Gastroesophageal sphincter (tissue), 4 donors: ENCODE measurements around the gene MT1G. TPM values are rescaled to one million over a fixed set of nuclear protein-coding genes. Genes with fewer than 3 reads are reported as not detected.

Source experiments
- ATAC-seq: fragments of 150-250 bp; one replicate; pipeline ENCODE4 v1.9.1; 2016; ENCODE audit warnings: mild to moderate bottlenecking, moderate library complexity
- H3K27ac ChIP-seq, 4 donors: fragments of 200-600 bp; sonication (generic) in 3 of 4; 1 replicate in 3 of 4; 2 replicates in 1 of 4; pipeline ENCODE4 v1.5.1; 2016 to 2019
- H3K27me3 ChIP-seq: fragments of 200-600 bp; sonication (generic); one replicate; pipeline ENCODE4 v1.5.1; 2019
- H3K36me3 ChIP-seq, 2 donors: fragments of 200-600 bp; sonication (generic); one replicate each; pipeline ENCODE4 v1.5.1; 2019; ENCODE audit warnings: control low read depth in 1 of 2
- H3K4me1 ChIP-seq, 3 donors: fragments of 200-600 bp; sonication (generic); 1 replicate in 2 of 3; 2 replicates in 1 of 3; pipeline ENCODE4 v1.5.1; 2016 to 2019; ENCODE audit warnings: control low read depth in 2 of 3
- H3K4me3 ChIP-seq, 2 donors: fragments of 200-600 bp; sonication (generic); one replicate each; pipeline ENCODE4 v1.5.1; 2019; ENCODE audit warnings: mild to moderate bottlenecking in 1 of 2, moderate library complexity in 1 of 2
- H3K9me3 ChIP-seq, 3 donors: fragments of 200-600 bp; sonication (generic); one replicate each; pipeline ENCODE4 v1.5.1; 2017 to 2019; ENCODE audit warnings: control low read depth in 2 of 3
- CTCF ChIP-seq, 4 experiments: fragments of 200-600 bp in 2 of 4; fragments of 450-650 bp in 2 of 4; sonication (generic) in 1 of 4; IDR thresholded peaks; one replicate each; pipeline ENCODE4 v1.5.1; 2017 to 2019; ENCODE audit warnings: antibody characterized with exemption in 4 of 4, mild to moderate bottlenecking in 2 of 4, moderate library complexity in 2 of 4
- EP300 ChIP-seq: sonication (generic); formaldehyde crosslinking; IDR thresholded peaks from one replicate; pipeline ENCODE4 v1.6.1; 2017; ENCODE audit warnings: antibody characterized with exemption, mild to moderate bottlenecking
- POLR2A ChIP-seq, 2 donors: fragments of 450-650 bp; IDR thresholded peaks; one replicate each; pipeline ENCODE4 v1.6.1; 2017; ENCODE audit warnings: antibody characterized with exemption in 2 of 2, mild to moderate bottlenecking in 2 of 2, moderate library complexity in 1 of 2
- POLR2AphosphoS5 ChIP-seq: sonication (generic); formaldehyde crosslinking; IDR thresholded peaks from one replicate; pipeline ENCODE4 v1.6.1; 2017; ENCODE audit warnings: antibody characterized with exemption
- WGBS, 2 donors: methylation state at CpG; one replicate each; pipeline ENCODE4 v1.1.5; 2018; ENCODE audit warnings: low coverage in 1 of 2; 5-methylcytosine and 5-hydroxymethylcytosine counted together
- total RNA-seq, 4 donors: library from RNA; depleted of rRNA; stranded (reverse); fragments of >200 nt; gene quantifications; one replicate each; pipeline ENCODE4 v1.1.0, GENCODE V29; 2016

Gene MT1G
- total RNA-seq, 4 donors from 2014 or later: 16.0 to 40.0 (median 21.6) TPM; not detected in 1

DNA sequence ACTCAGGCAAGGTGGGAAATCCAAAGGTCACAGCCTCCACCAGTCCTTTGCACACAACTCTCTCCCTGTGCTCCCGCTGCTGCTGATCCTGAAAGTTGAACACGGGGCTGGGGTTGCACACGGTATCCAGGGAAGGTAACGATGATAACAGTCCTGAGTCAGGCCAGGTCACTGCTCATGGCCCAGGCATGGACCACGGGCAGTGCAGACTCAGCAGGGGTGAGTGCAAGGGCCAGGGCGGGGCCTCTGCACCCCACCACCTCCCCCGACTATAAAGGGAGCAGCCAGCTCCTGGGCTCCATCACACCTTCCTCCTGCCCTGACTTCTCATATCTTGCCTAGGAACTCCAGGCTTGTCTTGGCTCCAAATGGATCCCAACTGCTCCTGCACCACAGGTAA, 16.3 kb downstream of the MT1G start, which contains the start of gene MT1B:
MT1B (plus strand) TSS at position 301 of the 400 bp plus-strand sequence; CDS start at position 369, 68 bp downstream.
- no peaks in the 10 kb centered on the region for H3K4me1 ChIP-seq
- H3K4me3 ChIP-seq: no peak within 1 kb of the TSS
- ATAC-seq: no peak
- no peak within 1 kb of the TSS for H3K27ac ChIP-seq
- TF ChIP-seq CTCF (IDR thresholded peaks at IDR 0.05): no peak
- no peak for TF ChIP-seq EP300
- no peak for TF ChIP-seq POLR2AphosphoS5
- no peak for TF ChIP-seq POLR2A (IDR thresholded peaks at IDR 0.05)
- H3K36me3 ChIP-seq: no peaks in the 10 kb centered on the region
- H3K27me3 ChIP-seq: peaks cover 37% of the 10 kb centered on the region
- WGBS, 2 donors: no CpG with 5 or more reads among the region's 7 CpGs
- H3K9me3 ChIP-seq: no peaks in the 10 kb centered on the region

DNA sequence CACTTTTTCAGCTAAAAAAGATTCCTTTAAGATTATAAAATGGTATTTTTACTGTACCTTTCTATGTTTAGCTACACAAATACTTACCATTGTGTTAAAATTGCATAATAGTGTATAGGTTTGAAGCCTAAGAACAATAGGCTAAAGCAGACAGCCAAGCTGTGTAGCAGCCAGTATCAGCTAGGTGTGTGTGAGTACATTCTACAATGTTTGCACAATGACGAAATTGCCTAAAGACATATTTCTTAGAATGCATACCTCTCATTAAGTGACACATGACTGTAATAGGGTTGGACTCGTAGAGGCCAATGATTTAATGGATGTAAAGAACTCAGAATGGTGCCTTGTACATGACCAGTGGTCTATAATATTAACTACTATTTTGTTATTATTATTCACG, 18.0 kb downstream of the MT1G start:
- WGBS, 2 donors: 84 to 92% methylated on average over 3 of the region's 3 CpGs
- Histone ChIP-seq H3K36me3 (no peaks in the 10 kb centered on the region), H3K27ac (no peak overlapping the region), H3K4me1 (no peaks in the 10 kb centered on the region), H3K9me3 (no peaks in the 10 kb centered on the region), H3K4me3 (no peak overlapping the region), H3K27me3 (peaks cover 54% of the 10 kb centered on the region)
- TF ChIP-seq EP300 (no peak), POLR2A (IDR thresholded peaks at IDR 0.05) (no peak), CTCF (IDR thresholded peaks at IDR 0.05) (no peak), POLR2AphosphoS5 (no peak)
- no peak for ATAC-seq

GRCh38 chr16:56649271-56649670, 18.6 kb downstream of the MT1G start:
- no peaks in the 10 kb centered on the region for H3K9me3 ChIP-seq
- H3K4me1 ChIP-seq: no peaks in the 10 kb centered on the region
- no peaks in the 10 kb centered on the region for H3K36me3 ChIP-seq
- ATAC-seq: no peak
- no peak overlapping the region for H3K4me3 ChIP-seq
- H3K27me3 ChIP-seq: peaks cover 60% of the 10 kb centered on the region
- no peak overlapping the region for H3K27ac ChIP-seq
- no peak for TF ChIP-seq POLR2A (IDR thresholded peaks at IDR 0.05)
- no peak for TF ChIP-seq EP300
- no peak for TF ChIP-seq CTCF (IDR thresholded peaks at IDR 0.05)
- TF ChIP-seq POLR2AphosphoS5: no peak
- no CpG with 5 or more reads among the region's 2 CpGs for WGBS, 2 donors

DNA sequence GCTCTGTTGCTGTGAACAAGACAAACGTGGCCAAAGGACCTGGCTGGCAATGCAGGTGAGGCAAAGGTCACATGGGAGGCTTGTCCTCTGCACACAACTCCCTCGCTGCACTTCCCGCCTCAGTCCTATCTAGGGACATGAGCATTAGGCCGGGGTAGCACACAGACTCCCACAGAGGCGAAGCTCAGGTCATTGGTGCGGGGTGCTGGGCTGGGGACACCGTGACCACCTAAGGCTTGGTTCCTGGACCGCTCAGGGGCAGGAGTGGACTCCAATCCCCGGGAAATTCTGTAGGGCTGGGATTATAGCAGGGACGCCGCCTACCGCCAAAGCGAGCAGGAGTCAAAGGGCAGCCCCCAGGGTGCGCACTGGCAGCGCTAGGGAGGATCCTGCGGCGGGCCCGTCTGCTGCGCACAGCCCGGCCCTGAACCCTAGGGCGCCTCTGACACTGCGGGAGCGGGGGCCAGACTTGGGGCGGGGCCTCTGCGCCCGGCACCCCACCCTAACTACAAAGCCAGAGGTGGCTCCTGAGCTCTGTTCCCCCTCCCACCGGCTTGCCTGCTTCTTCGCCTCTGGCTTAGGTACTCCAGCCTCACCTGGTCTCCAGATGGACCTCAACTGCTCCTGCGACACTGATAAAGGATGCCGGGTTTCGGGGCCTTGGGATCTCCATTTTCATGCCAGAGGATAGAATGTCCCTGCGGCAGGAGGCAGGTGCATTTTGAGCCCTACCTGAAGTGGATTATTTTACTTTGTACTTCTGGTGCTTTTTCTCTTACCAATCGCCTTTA, 20.0 kb downstream of the MT1G start:
- Histone ChIP-seq H3K27me3 (peaks cover 74% of the 10 kb centered on the region), H3K27ac (no peak overlapping the region), H3K4me3 (no peak overlapping the region), H3K9me3 (no peaks in the 10 kb centered on the region), H3K36me3 (no peaks in the 10 kb centered on the region), H3K4me1 (peaks cover 0 to 14% (median 10%) of the 10 kb centered on the region in 3 donors)
- no peak for ATAC-seq
- TF ChIP-seq CTCF (IDR thresholded peaks at IDR 0.05) (no peak), EP300 (no peak), POLR2A (IDR thresholded peaks at IDR 0.05) (no peak), POLR2AphosphoS5 (no peak)
- WGBS, 2 donors: 39 to 72% methylated on average over 2 to 4 of the region's 33 CpGs

DNA sequence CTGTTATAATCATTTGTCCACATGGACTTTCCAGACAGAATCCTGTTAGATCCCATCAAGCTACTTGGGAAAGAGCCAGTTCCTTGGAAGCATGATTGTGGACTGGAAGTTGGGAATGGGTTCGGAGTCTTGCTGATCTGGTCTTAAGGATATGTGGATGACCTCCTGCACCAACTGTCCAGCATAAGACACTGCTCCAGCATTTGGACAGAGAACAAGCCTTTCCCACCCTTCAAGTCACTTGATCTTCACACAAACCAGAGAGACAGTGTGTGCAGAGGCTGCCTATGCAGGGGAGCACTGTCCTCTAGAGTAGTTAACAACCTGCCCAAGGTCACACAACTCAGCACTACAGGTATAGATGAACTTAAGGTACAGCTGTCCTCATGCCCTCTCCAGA, 22.0 kb downstream of the MT1G start:
- Histone ChIP-seq H3K27me3 (peaks cover 86% of the 10 kb centered on the region), H3K4me3 (no peak overlapping the region), H3K4me1 (peaks cover 0 to 18% (median 10%) of the 10 kb centered on the region in 3 donors), H3K27ac (no peak overlapping the region), H3K9me3 (no peaks in the 10 kb centered on the region), H3K36me3 (no peaks in the 10 kb centered on the region)
- WGBS, 2 donors: 0% methylated on average over 1 of the region's 1 CpG
- TF ChIP-seq EP300 (no peak), POLR2AphosphoS5 (no peak), CTCF (IDR thresholded peaks at IDR 0.05) (no peak), POLR2A (IDR thresholded peaks at IDR 0.05) (no peak)
- ATAC-seq: no peak
